ENCODE measurements around the gene SV2C.

SV2C gene

GRCh38 chr5:76402886-76403765 lies 319.9 kb downstream of the SV2C start, which contains the start of gene IQGAP2:
Gene IQGAP2 (plus strand): TSS chr5:76403285. CDS start chr5:76403546, 261 bp downstream.
- H3K27ac ChIP-seq (ENCODE audit: low read depth, low read length): peak within 1 kb of the TSS; percentile 33; the same call in 1 of the 2 replicates
- H3K9me3 ChIP-seq (ENCODE audit: insufficient read depth, low read length): no peaks in the 10 kb centered on the region
- H4K20me1 ChIP-seq (ENCODE audit: low read depth, low read length): no peaks in the 10 kb centered on the region; the same call in 1 of the 2 replicates
- H3K27me3 ChIP-seq (ENCODE audit: low read length): no peaks in the 10 kb centered on the region
- TF ChIP-seq EZH2phosphoT487 (conservative IDR thresholded peaks at IDR 0.05; ENCODE audit: low read length) (no peak), CTCF (IDR thresholded peaks at IDR 0.05; ENCODE audit: insufficient read depth, low read length, poor library complexity, severe bottlenecking) (peak; percentile 70)
- H2AFZ ChIP-seq (ENCODE audit: low read depth, low read length, severe bottlenecking): peak within 1 kb of the TSS; percentile 78
- no peaks in the 10 kb centered on the region for H3K79me2 ChIP-seq (ENCODE audit: insufficient read depth, low read length)
- H3F3A ChIP-seq (ENCODE audit: insufficient read depth): 0 out of 2 replicates have a peak, but pooled peaks cover 5% of the 10 kb centered on the region
- peak within 1 kb of the TSS; percentile 55 for H3K4me3 ChIP-seq (ENCODE audit: insufficient read depth, low read length, poor library complexity, severe bottlenecking)
- no peaks in the 10 kb centered on the region for H3K36me3 ChIP-seq (ENCODE audit: low read length)
- no peaks in the 10 kb centered on the region for H3K9me2 ChIP-seq (replicated peaks; ENCODE audit: insufficient read depth, low read length)
- H3K9ac ChIP-seq (ENCODE audit: low read length): peak within 1 kb of the TSS; percentile 48
- peak within 1 kb of the TSS; percentile 63 for H3K4me2 ChIP-seq (ENCODE audit: low read depth, low read length, poor library complexity, severe bottlenecking)

All from SU-DHL-6 (cell line).